Sigmoid colon (tissue), 7 donors: ENCODE results near the gene SLC30A10. TPM values are rescaled to one million over a fixed set of nuclear protein-coding genes. Genes with fewer than 3 reads are reported as not detected.
"Not testable (repeated sequence)": the region's sequence is repeated elsewhere in the genome, so short reads cannot be mapped to it uniquely, and the experiment has no call there.

ENCODE experiments used
- DNase-seq: peaks from one replicate; pipeline ENCODE4 v3.0.0-alpha.2; 2019
- H3K27ac ChIP-seq, 4 donors: fragments of 200-600 bp; sonication (generic); one replicate each; pipeline ENCODE4 v1.5.1; 2016 to 2019; ENCODE audit warnings: mild to moderate bottlenecking in 1 of 4
- H3K27me3 ChIP-seq, 3 donors: fragments of 200-600 bp; sonication (generic); one replicate each; pipeline ENCODE4 v1.5.1; 2019; ENCODE audit warnings: mild to moderate bottlenecking in 1 of 3
- H3K36me3 ChIP-seq, 4 donors: fragments of 200-600 bp; sonication (generic); one replicate each; pipeline ENCODE4 v1.5.1; 2016 to 2019
- H3K4me1 ChIP-seq, 4 donors: fragments of 200-600 bp; sonication (generic); one replicate each; pipeline ENCODE4 v1.5.1; 2017 to 2019
- H3K4me3 ChIP-seq, 4 donors: fragments of 200-600 bp; sonication (generic); one replicate each; pipeline ENCODE4 v1.5.1; 2017 to 2019; ENCODE audit warnings: mild to moderate bottlenecking in 2 of 4, moderate library complexity in 1 of 4
- H3K9me3 ChIP-seq, 4 donors: fragments of 200-600 bp in 3 of 4; sonication (generic) in 3 of 4; one replicate each; pipeline versions ENCODE4 v1.5.1 to v1.6.1; 2013 to 2019
- EP300 ChIP-seq, 4 donors: sonication (generic); formaldehyde crosslinking; IDR thresholded peaks; one replicate each; pipeline ENCODE4 v1.6.1; 2017; ENCODE audit warnings: antibody characterized with exemption in 4 of 4
- POLR2A ChIP-seq, 2 donors: fragments of 450-650 bp; IDR thresholded peaks; one replicate each; pipeline ENCODE4 v1.6.1; 2016; ENCODE audit warnings: antibody characterized with exemption in 2 of 2, mild to moderate bottlenecking in 2 of 2, moderate library complexity in 2 of 2
- POLR2AphosphoS5 ChIP-seq, 4 donors: sonication (generic); formaldehyde crosslinking; IDR thresholded peaks; one replicate each; pipeline ENCODE4 v1.6.1; 2017; ENCODE audit warnings: antibody characterized with exemption in 4 of 4
- WGBS, 2 donors: extraction: QIAGEN DNeasy Blood & Tissue Kit; methylation state at CpG; one replicate each; pipeline ENCODE4 v1.1.7; 2013; 5-methylcytosine and 5-hydroxymethylcytosine counted together
- intact Hi-C: fragments of 100-400 bp; cut with DNase I; formaldehyde crosslinking; loops from one replicate; pipeline ENCODE4 v1.15.1; 2023
- polyA plus RNA-seq, 3 donors: library from polyadenylated mRNA; stranded (reverse); fragments of 200-250 nt; gene quantifications; one replicate each; pipeline ENCODE4 v1.2.3, GENCODE V29; 2013
- total RNA-seq, 4 donors: library from RNA; depleted of rRNA; stranded (reverse); fragments of >200 nt; gene quantifications; one replicate each; pipeline ENCODE4 v1.1.0, GENCODE V29; 2016
- TF ChIP-seq, protein P1 (sequence below), 4 experiments: fragments of 450-650 bp in 3 of 4; fragments of 200-600 bp in 1 of 4; IDR thresholded peaks; one replicate each; pipeline ENCODE4 v1.5.1; 2016 to 2019; ENCODE audit warnings: antibody characterized with exemption in 4 of 4, mild to moderate bottlenecking in 3 of 4, moderate library complexity in 2 of 4
- donor health status: healthy with polysubstance abuse.
- donor health status: Bipolar disorder and iron deficiency.
- donor health status: healthy.

SLC30A10 gene
- total and polyA plus RNA-seq, 7 donors: 0.68 to 7.9 (median 3.5) TPM; not detected in 3

DNA sequence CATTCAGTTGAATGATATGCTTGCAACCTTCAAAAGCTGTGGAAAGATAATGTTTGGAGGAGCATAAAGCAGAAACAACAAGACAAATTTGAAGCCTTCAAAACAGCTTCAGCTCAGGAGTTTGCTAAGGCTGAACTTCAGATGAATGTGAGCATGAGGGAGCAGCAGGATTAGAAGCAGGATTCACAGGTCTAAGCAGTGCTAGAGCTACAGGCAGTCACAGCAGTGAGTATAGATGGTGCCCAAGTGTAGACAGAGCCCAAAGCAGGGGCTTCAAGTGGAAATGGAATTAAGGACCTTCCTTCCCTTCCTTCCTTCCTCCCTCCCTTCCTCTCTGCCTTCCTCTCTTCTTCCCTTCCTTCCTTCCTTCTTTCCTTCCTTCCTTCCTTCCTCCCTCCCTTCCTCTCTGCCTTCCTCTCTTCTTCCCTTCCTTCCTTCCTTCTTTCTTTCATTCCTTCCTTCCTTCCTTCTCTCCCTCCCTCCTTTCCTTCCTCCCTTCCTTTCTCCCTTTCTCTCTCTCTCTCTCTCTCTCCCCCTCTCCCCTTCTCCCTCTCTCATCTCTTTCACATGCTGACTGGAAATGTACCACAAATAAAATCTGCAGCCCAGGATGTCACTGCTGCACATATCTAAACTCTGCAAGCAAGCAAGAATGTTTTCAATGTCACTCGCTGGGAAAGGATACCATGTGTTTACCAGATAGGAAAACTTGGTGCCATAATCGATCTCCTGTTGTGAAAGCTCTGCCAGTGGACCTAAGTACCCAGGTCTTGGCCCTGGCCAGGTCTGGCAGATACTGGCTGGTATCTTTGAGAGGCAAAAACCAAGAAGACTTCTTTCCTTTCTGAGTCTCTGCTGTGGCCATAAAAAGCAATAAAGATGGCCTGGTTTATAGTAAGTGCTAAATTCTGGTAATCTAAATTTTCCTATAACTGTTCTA, 13.1 kb upstream of the SLC30A10 start:
- Histone ChIP-seq H3K27ac (no peak overlapping the region), H3K9me3 (no peaks in the 10 kb centered on the region), H3K36me3 (no peaks in the 10 kb centered on the region), H3K4me1 (no peaks in the 10 kb centered on the region), H3K4me3 (no peak overlapping the region), H3K27me3 (no peaks in the 10 kb centered on the region)
- DNase-seq: no peak
- WGBS, 2 donors: 71 to 83% methylated on average over 2 of the region's 2 CpGs
- intact Hi-C loops: no loop called here
- no peak for TF ChIP-seq POLR2AphosphoS5 (IDR thresholded peaks at IDR 0.05)
- no peak for TF ChIP-seq EP300 (IDR thresholded peaks at IDR 0.05)
- TF ChIP-seq, protein P1, sequence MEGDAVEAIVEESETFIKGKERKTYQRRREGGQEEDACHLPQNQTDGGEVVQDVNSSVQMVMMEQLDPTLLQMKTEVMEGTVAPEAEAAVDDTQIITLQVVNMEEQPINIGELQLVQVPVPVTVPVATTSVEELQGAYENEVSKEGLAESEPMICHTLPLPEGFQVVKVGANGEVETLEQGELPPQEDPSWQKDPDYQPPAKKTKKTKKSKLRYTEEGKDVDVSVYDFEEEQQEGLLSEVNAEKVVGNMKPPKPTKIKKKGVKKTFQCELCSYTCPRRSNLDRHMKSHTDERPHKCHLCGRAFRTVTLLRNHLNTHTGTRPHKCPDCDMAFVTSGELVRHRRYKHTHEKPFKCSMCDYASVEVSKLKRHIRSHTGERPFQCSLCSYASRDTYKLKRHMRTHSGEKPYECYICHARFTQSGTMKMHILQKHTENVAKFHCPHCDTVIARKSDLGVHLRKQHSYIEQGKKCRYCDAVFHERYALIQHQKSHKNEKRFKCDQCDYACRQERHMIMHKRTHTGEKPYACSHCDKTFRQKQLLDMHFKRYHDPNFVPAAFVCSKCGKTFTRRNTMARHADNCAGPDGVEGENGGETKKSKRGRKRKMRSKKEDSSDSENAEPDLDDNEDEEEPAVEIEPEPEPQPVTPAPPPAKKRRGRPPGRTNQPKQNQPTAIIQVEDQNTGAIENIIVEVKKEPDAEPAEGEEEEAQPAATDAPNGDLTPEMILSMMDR (IDR thresholded peaks at IDR 0.05): no peak
- TF ChIP-seq POLR2A (IDR thresholded peaks at IDR 0.05): no peak

DNA sequence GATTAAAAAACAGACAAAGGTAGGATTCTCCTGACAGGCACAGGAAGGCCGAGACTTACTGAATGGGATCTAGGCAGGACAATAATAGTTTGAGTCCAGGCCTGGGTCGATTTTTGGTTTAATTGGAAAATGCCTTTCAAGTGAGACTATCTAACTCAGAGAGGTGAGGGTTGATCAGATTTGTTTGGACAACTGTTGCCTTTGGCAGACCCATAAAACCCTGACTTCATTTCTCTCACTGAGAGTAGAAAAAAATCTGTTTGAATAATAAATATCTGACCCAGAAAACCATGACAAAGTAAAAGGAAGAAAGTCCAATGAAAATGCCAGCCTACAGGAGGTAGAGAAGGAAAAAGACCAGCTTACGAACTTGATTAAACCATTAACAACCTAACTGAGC, 12.3 kb upstream of the SLC30A10 start:
- no peak overlapping the region for H3K4me3 ChIP-seq
- H3K27me3 ChIP-seq: no peaks in the 10 kb centered on the region
- no peak overlapping the region for H3K27ac ChIP-seq
- no peak for DNase-seq
- no peaks in the 10 kb centered on the region for H3K36me3 ChIP-seq
- no peaks in the 10 kb centered on the region for H3K9me3 ChIP-seq
- 55 to 67% methylated on average over 3 of the region's 3 CpGs for WGBS, 2 donors
- intact Hi-C loops: no loop called here
- no peaks in the 10 kb centered on the region for H3K4me1 ChIP-seq
- no peak for TF ChIP-seq POLR2A (IDR thresholded peaks at IDR 0.05)
- TF ChIP-seq EP300 (IDR thresholded peaks at IDR 0.05): no peak
- TF ChIP-seq, protein P1 (IDR thresholded peaks at IDR 0.05): no peak
- TF ChIP-seq POLR2AphosphoS5 (IDR thresholded peaks at IDR 0.05): no peak

GRCh38 chr1:219938706-219939105, 10.3 kb upstream of the SLC30A10 start:
- DNase-seq: no peak
- no peak overlapping the region for H3K27ac ChIP-seq
- H3K27me3 ChIP-seq: no peaks in the 10 kb centered on the region
- WGBS, 2 donors: 11 to 47% methylated on average over 2 of the region's 2 CpGs
- no peaks in the 10 kb centered on the region for H3K9me3 ChIP-seq
- intact Hi-C loops: no loop called here
- no peaks in the 10 kb centered on the region for H3K36me3 ChIP-seq
- no peaks in the 10 kb centered on the region for H3K4me1 ChIP-seq
- H3K4me3 ChIP-seq: no peak overlapping the region
- TF ChIP-seq, protein P1 (IDR thresholded peaks at IDR 0.05): no peak
- TF ChIP-seq POLR2A (IDR thresholded peaks at IDR 0.05): no peak
- TF ChIP-seq EP300 (IDR thresholded peaks at IDR 0.05): no peak
- no peak for TF ChIP-seq POLR2AphosphoS5 (IDR thresholded peaks at IDR 0.05)

- H3K4me3 ChIP-seq, H3K36me3 ChIP-seq, intact Hi-C loops, H3K9me3 ChIP-seq, DNase-seq, H3K27ac ChIP-seq, H3K4me1 ChIP-seq, H3K27me3 ChIP-seq: not testable (repeated sequence)
- WGBS, 2 donors: 44 to 85% methylated on average over 11 of the region's 11 CpGs
Measured at GRCh38 chr1:219933763-219934162, 5.4 kb upstream of the SLC30A10 start.

GRCh38 chr1:219931033-219931432, 2.7 kb upstream of the SLC30A10 start:
- TF ChIP-seq POLR2A (IDR thresholded peaks at IDR 0.05) (no peak), POLR2AphosphoS5 (IDR thresholded peaks at IDR 0.05) (no peak), EP300 (IDR thresholded peaks at IDR 0.05) (no peak)
- TF ChIP-seq, protein P1 (IDR thresholded peaks at IDR 0.05): no peak

More at GRCh38 chr1:219931033-219931432, 2.7 kb upstream of the SLC30A10 start:
- H3K4me1 ChIP-seq: peaks cover 0 to 12% (median 11%) of the 10 kb centered on the region in 4 donors
- H3K27me3 ChIP-seq: peaks cover 4 to 24% (median 19%) of the 10 kb centered on the region in 3 donors
- no peak overlapping the region for H3K4me3 ChIP-seq
- H3K36me3 ChIP-seq: no peaks in the 10 kb centered on the region
- intact Hi-C loops: no loop called here
- H3K27ac ChIP-seq: no peak overlapping the region
- no peaks in the 10 kb centered on the region for H3K9me3 ChIP-seq
- DNase-seq: no peak
